Astrocyte (in vitro differentiated cells and primary cell): ENCODE measurements around the gene ROR2. TPM values are rescaled to one million over a fixed set of nuclear protein-coding genes. Genes with fewer than 3 reads are reported as not detected.

ENCODE experiments used
- DNase-seq: peaks from one replicate; pipeline ENCODE4 v3.0.0-alpha.2; 2010; ENCODE audit warnings: low read depth
- FAIRE-seq: peaks from 2 replicates; lab custom pipeline; 2011; peaks lifted over from hg19 to GRCh38; lab: Jason Lieb, UNC
- H2AFZ ChIP-seq: 2 replicates; pipeline ENCODE4 v1.6.0; 2012; ENCODE audit warnings: low read depth, low read length, inconsistent platforms
- H3K27ac ChIP-seq: 2 replicates; pipeline ENCODE4 v1.5.1; 2011; ENCODE audit warnings: low read depth, low read length, inconsistent platforms
- H3K27me3 ChIP-seq: 2 replicates; pipeline ENCODE4 v1.6.0; 2011; ENCODE audit warnings: low read length, inconsistent platforms; ENCODE audit not compliant: insufficient read depth
- H3K36me3 ChIP-seq: 2 replicates; pipeline ENCODE4 v1.5.1; 2011; ENCODE audit warnings: low read length, inconsistent platforms; ENCODE audit not compliant: insufficient read depth
- H3K4me1 ChIP-seq: 2 replicates; pipeline ENCODE4 v1.5.1; 2011; ENCODE audit warnings: low read length, inconsistent platforms; ENCODE audit not compliant: insufficient read depth
- H3K4me2 ChIP-seq: 2 replicates; pipeline ENCODE4 v1.6.0; 2012; ENCODE audit warnings: low read length, inconsistent platforms
- H3K4me3 ChIP-seq: 2 replicates; pipeline ENCODE4 v1.5.1; 2011; ENCODE audit warnings: low read depth, mild to moderate bottlenecking, low read length, inconsistent platforms; ENCODE audit not compliant: insufficient read depth
- H3K79me2 ChIP-seq: 2 replicates; pipeline ENCODE4 v1.6.0; 2012; ENCODE audit warnings: mild to moderate bottlenecking, low read length, inconsistent platforms; ENCODE audit not compliant: insufficient read depth
- H3K9ac ChIP-seq: 2 replicates; pipeline ENCODE4 v1.6.0; 2012; ENCODE audit warnings: mild to moderate bottlenecking, low read length, inconsistent platforms
- H3K9me3 ChIP-seq: 2 replicates; pipeline ENCODE4 v1.5.1; 2012; ENCODE audit warnings: low read depth, mild to moderate bottlenecking, low read length, inconsistent platforms; ENCODE audit not compliant: insufficient read depth
- H4K20me1 ChIP-seq: 2 replicates; pipeline ENCODE4 v1.6.0; 2012; ENCODE audit warnings: low read length, inconsistent platforms; ENCODE audit not compliant: insufficient read depth
- H3K27ac Mint-ChIP-seq: one replicate; pipeline ENCODE4 v1.8.0; 2021; ENCODE audit warnings: mild to moderate bottlenecking, mixed read lengths; ENCODE audit not compliant: unreplicated experiment
- H3K27me3 Mint-ChIP-seq: one replicate; pipeline ENCODE4 v1.8.0; 2021; ENCODE audit warnings: low read depth, mixed read lengths; ENCODE audit not compliant: unreplicated experiment
- H3K36me3 Mint-ChIP-seq: one replicate; pipeline ENCODE4 v1.8.0; 2021; ENCODE audit warnings: low read depth, mixed read lengths; ENCODE audit not compliant: unreplicated experiment
- H3K4me1 Mint-ChIP-seq: one replicate; pipeline ENCODE4 v1.8.0; 2021; ENCODE audit warnings: low read depth, mixed read lengths; ENCODE audit not compliant: unreplicated experiment
- H3K4me3 Mint-ChIP-seq: one replicate; pipeline ENCODE4 v1.8.0; 2021; ENCODE audit warnings: mild to moderate bottlenecking, moderate library complexity, mixed read lengths; ENCODE audit not compliant: unreplicated experiment
- H3K9me3 Mint-ChIP-seq: one replicate; pipeline ENCODE4 v1.8.0; 2021; ENCODE audit warnings: mild to moderate bottlenecking, mixed read lengths; ENCODE audit not compliant: unreplicated experiment
- CTCF ChIP-seq: IDR thresholded peaks from 2 replicates; pipeline ENCODE4 v1.5.1; 2011; ENCODE audit warnings: low read depth, mild to moderate bottlenecking, inconsistent platforms, low read length, moderate library complexity; ENCODE audit not compliant: insufficient read depth
- EZH2 ChIP-seq: IDR thresholded peaks from 2 replicates; pipeline ENCODE4 v1.6.1; 2012; ENCODE audit warnings: mild to moderate bottlenecking, low read length, inconsistent platforms; ENCODE audit not compliant: insufficient read depth
- total RNA-seq: library from RNA; stranded (reverse); gene quantifications from 2 replicates; pipeline ENCODE4 v1.2.1, GENCODE V29; 2021

Gene ROR2
- total RNA-seq, 1 donor from 2014 or later, result 4.9 TPM

- H3K36me3 Mint-ChIP-seq, result peaks cover 2% of the 10 kb centered on the region
- peaks cover 32% of the 10 kb centered on the region for H3K27me3 ChIP-seq
- no peak for DNase-seq
- H3K4me2 ChIP-seq, result no peak overlapping the region
- H3K9ac ChIP-seq, result no peak overlapping the region
- no peak overlapping the region for H3K27ac ChIP-seq
- no peaks in the 10 kb centered on the region for H3K9me3 ChIP-seq
- no peak overlapping the region for H2AFZ ChIP-seq
- no peaks in the 10 kb centered on the region for H4K20me1 ChIP-seq
- no peak overlapping the region for H3K4me3 ChIP-seq
- FAIRE-seq, result no peak
- H3K79me2 ChIP-seq, result no peaks in the 10 kb centered on the region
- H3K36me3 ChIP-seq, result no peaks in the 10 kb centered on the region
- TF ChIP-seq EZH2 (no peak), CTCF (no peak)
- H3K4me1 Mint-ChIP-seq, result peaks cover 33% of the 10 kb centered on the region
- H3K4me1 ChIP-seq, result peaks cover 12% of the 10 kb centered on the region
- H3K9me3 Mint-ChIP-seq, result no peaks in the 10 kb centered on the region
- H3K27ac Mint-ChIP-seq, result no peak overlapping the region
- H3K27me3 Mint-ChIP-seq, result peaks cover 12% of the 10 kb centered on the region
- H3K4me3 Mint-ChIP-seq, result no peak overlapping the region
Observed at GRCh38 chr9:91770229-91770628, 179.8 kb downstream of the ROR2 start.

DNA sequence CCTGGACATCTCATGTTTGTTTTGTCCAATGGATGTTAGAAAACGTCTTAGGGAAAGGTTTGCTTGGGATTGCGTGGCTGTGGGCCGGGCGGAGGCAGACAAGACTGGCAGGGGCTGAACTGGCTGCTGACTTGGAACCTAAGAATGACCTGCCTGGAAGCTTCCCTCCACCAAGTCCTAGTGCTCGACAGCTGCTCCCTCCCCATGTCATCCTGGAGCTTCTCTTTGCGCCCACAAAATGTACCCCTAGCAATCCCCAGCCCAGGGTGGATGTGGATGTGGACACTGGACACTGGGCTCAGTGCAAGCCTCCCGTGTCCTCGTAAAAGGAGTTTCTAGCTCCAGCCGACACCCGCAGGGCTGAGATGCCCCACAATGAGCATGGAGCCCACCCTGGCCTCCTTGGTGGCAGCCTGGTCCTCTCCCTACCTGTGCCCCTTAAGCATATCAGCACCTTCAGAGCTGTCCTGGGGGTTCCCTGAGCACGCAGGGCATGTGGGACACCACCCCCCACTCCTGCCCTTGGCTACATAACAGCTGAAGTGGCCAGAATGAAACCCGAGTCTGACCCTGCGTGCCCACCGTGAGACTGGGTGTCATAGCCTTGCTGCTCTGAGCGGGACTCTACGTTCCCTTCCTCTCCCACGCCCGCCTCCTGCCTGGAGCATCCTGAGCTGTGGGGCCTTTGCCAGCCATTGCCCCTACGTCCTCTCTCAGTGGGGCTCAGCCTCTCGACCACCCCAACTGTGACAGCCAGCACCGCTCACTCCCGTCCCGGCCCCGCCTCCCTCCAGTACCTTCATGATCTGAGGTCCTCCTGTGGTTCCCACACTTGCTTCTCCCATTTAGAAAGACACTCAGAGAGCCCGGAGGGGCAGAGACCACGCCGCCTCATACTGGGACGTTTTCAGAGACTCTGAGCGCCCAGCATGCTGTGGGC, 180.8 kb downstream of the ROR2 start:
- no peaks in the 10 kb centered on the region for H3K36me3 ChIP-seq
- H3K27me3 Mint-ChIP-seq, result peaks cover 10% of the 10 kb centered on the region
- TF ChIP-seq EZH2, result no peak
- TF ChIP-seq CTCF, result no peak
- no peak overlapping the region for H3K27ac ChIP-seq
- DNase-seq (no peak), FAIRE-seq (no peak)
- H3K9me3 Mint-ChIP-seq, result peaks cover 2% of the 10 kb centered on the region
- no peak overlapping the region for H2AFZ ChIP-seq
- no peak overlapping the region for H3K4me2 ChIP-seq
- peaks cover 2% of the 10 kb centered on the region for H3K36me3 Mint-ChIP-seq
- peaks cover 12% of the 10 kb centered on the region for H3K4me1 ChIP-seq
- H3K4me3 Mint-ChIP-seq, result no peak overlapping the region
- no peak overlapping the region for H3K4me3 ChIP-seq
- H3K9me3 ChIP-seq, result no peaks in the 10 kb centered on the region
- no peaks in the 10 kb centered on the region for H4K20me1 ChIP-seq
- H3K9ac ChIP-seq, result no peak overlapping the region
- peaks cover 33% of the 10 kb centered on the region for H3K4me1 Mint-ChIP-seq
- H3K79me2 ChIP-seq, result no peaks in the 10 kb centered on the region
- peaks cover 28% of the 10 kb centered on the region for H3K27me3 ChIP-seq
- H3K27ac Mint-ChIP-seq, result no peak overlapping the region

DNA sequence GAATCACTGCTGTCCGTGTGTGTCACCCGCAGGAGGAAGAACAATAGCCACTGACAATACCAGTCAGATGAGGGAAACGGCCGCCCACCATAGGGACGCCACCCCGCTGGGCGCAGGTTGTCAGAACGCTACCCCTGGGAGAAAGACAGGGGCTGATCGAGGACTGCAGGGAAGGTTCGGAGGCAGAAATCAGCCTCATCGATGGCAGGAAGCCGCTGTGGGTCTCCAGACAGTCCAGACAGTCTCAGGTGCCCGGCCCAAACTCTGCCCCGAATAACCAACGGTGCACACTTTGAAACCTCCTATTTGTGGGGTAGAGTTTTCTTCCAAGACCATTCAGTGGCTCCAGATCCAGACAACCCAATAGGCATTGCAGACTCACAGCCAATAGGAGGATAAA, 181.5 kb downstream of the ROR2 start:
- Mint-ChIP-seq H3K4me3 (no peak overlapping the region), H3K36me3 (peaks cover 2% of the 10 kb centered on the region), H3K4me1 (peaks cover 29% of the 10 kb centered on the region), H3K9me3 (peaks cover 2% of the 10 kb centered on the region), H3K27ac (no peak overlapping the region), H3K27me3 (peaks cover 10% of the 10 kb centered on the region)
- Histone ChIP-seq H3K79me2 (no peaks in the 10 kb centered on the region), H3K9me3 (no peaks in the 10 kb centered on the region), H4K20me1 (no peaks in the 10 kb centered on the region), H2AFZ (no peak overlapping the region), H3K27ac (no peak overlapping the region), H3K27me3 (peaks cover 21% of the 10 kb centered on the region), H3K36me3 (no peaks in the 10 kb centered on the region), H3K4me3 (no peak overlapping the region), H3K4me2 (no peak overlapping the region), H3K9ac (no peak overlapping the region), H3K4me1 (peaks cover 12% of the 10 kb centered on the region)
- FAIRE-seq, result no peak
- no peak for TF ChIP-seq EZH2
- TF ChIP-seq CTCF, result no peak
- DNase-seq, result no peak
